ENCODE results near the gene ASIC1. TPM values are rescaled to one million over a fixed set of nuclear protein-coding genes. Genes with fewer than 3 reads are reported as not detected.

Gene ASIC1
- total RNA-seq = 1 to 10 TPM in 1 of 2 donors, under 1 TPM in 1; 0.24 to 1.4 TPM

DNA sequence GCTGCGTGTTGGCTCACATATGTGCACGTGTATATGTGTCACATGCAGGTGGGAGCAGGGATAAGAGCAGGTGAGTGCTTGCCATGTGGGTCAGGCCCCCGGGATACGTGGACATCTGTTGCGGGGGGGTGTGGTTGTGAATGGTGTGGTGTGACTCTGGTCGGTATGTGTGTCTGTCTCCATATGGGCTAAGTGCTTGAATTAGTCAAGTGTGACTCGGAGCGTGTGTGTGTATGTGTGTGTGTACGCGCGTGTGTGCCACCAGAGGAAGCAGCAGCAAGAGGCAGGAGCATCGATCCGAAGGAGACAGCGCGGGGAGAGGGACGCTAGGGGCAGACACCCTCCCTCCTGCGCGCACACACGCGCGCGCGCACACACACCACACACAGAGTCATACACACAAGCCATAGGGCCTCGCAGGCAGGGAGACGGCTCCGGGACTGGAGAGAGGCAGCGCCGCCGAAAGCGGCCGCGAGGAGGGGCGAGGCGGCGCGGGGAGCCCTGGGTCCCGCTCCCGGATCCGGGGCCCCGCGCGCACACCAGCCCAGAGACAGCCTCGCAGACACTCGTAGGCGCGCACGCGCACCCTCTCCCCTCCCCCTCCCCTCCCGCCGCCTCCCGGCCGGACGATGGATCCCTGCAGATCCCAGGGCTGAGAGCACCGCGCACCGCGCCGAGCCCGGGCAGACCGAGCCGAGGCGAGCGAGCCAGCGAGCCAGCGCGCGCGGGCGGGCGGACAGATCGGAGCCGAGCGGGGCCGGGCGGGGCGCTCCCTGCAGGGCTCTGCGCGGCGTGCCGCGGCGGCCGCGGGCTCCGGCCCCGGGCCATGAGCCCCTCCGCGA, at the start of gene ASIC1:
TSS of gene ASIC1 (plus strand) at position 597 of the 842 bp plus-strand sequence. CDS start 1,171 bp downstream, outside the sequence.
- no peak for DNase-seq (ENCODE audit: low spot score)
- H3K4me3 ChIP-seq = peak within 1 kb of the TSS; percentile 41 to 66
- peak in 1 of 2 donors; percentile 35 for TF ChIP-seq CTCF (IDR thresholded peaks at IDR 0.05)
- no peaks in the 10 kb centered on the region for H3K36me3 ChIP-seq
- peaks cover 0 to 18% of the 10 kb centered on the region in 2 donors for H3K4me1 ChIP-seq
- H3K27ac ChIP-seq = peak within 1 kb of the TSS; percentile 9 to 46
- no peaks in the 10 kb centered on the region for H3K9me3 ChIP-seq
- H3K27me3 ChIP-seq = no peaks in the 10 kb centered on the region

DNA sequence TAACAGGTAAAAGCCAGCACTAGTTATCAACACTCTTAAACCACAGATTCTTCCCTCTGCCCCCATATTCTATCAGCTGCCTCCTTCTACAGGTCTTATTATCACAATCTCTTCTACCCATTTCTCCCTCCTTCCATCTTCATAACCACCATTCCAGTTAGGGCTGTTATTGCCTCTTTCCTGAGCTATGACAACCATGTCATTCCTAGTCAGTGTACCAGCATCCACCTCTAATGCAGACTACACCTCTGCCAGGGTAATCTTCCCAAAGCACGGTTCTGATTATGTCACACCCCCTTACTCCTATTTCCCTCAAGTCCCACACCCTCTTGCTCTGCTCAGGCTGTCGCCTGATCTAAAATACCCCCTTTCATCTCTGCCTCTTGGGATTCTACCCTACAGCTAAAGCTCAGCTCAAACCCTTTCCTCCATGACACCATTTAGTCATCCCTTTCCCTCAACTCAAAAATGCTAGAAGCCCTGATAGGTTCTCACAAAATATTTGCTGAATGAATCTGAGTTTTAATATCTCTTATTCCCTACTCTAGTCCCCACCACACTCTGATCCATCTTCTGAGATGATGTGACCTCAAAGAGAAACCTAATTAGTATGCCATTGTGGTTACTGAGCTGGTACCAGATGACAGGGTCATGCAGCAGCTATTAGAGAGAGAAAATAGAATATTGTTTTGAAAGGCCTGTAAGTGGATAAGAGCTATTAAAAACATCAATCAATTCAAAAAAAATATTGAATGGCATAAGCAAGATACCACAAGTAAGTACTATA, 43.8 kb upstream of the ASIC1 start:
- TF ChIP-seq CTCF (IDR thresholded peaks at IDR 0.05) = no peak
- Histone ChIP-seq H3K27ac (no peak overlapping the region), H3K4me1 (peaks cover 0 to 5% of the 10 kb centered on the region in 2 donors), H3K27me3 (no peaks in the 10 kb centered on the region), H3K36me3 (no peaks in the 10 kb centered on the region), H3K4me3 (no peak overlapping the region), H3K9me3 (no peaks in the 10 kb centered on the region)
- DNase-seq (ENCODE audit: low spot score) = no peak

- peaks cover 0 to 5% of the 10 kb centered on the region in 2 donors for H3K4me1 ChIP-seq
- DNase-seq (ENCODE audit: low spot score) = no peak
- H3K9me3 ChIP-seq = no peaks in the 10 kb centered on the region
- no peak overlapping the region for H3K27ac ChIP-seq
- no peak for TF ChIP-seq CTCF (IDR thresholded peaks at IDR 0.05)
- no peaks in the 10 kb centered on the region for H3K36me3 ChIP-seq
- H3K27me3 ChIP-seq = no peaks in the 10 kb centered on the region
- H3K4me3 ChIP-seq = no peak overlapping the region
These were observed 43.1 kb upstream of the ASIC1 start for GRCh38 chr12:50014342-50014741.

GRCh38 chr12:50016501-50017475, 40.6 kb upstream of the ASIC1 start:
- H3K4me3 ChIP-seq = no peak overlapping the region
- H3K27me3 ChIP-seq = no peaks in the 10 kb centered on the region
- no peaks in the 10 kb centered on the region for H3K36me3 ChIP-seq
- DNase-seq (ENCODE audit: low spot score) = peak; percentile 86
- no peak for TF ChIP-seq CTCF (IDR thresholded peaks at IDR 0.05)
- H3K4me1 ChIP-seq = peaks cover 0 to 5% of the 10 kb centered on the region in 2 donors
- H3K9me3 ChIP-seq = no peaks in the 10 kb centered on the region
- peak overlapping the region; percentile 0 to 40 for H3K27ac ChIP-seq

DNA sequence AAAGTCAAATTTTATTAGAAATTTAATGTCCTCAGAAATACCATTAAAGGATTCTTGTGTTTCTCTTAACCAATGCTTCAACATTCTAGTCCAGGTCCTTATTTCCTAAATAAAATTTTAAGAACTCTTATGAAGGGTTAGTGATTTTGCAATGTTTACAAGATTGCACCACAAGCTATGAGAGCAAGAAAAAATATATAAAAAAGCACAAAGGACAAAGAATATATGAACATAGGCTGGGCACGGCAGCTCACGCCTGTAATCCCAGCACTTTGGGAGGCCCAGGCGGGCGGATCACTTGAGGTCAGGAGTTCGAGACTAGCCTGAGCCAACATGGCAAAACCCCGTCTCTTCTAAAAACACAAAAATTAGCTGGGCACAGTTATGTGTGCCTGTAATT, 39.8 kb upstream of the ASIC1 start:
- no peak overlapping the region for H3K4me3 ChIP-seq
- no peak for DNase-seq (ENCODE audit: low spot score)
- H3K27me3 ChIP-seq = no peaks in the 10 kb centered on the region
- peak overlapping the region in 1 of 2 donors; percentile 40 for H3K27ac ChIP-seq
- H3K4me1 ChIP-seq = peaks cover 0 to 5% of the 10 kb centered on the region in 2 donors
- no peak for TF ChIP-seq CTCF (IDR thresholded peaks at IDR 0.05)
- no peaks in the 10 kb centered on the region for H3K36me3 ChIP-seq
- H3K9me3 ChIP-seq = no peaks in the 10 kb centered on the region
